ENCODE results near the gene PTRH2.

The PTRH2 gene

DNA sequence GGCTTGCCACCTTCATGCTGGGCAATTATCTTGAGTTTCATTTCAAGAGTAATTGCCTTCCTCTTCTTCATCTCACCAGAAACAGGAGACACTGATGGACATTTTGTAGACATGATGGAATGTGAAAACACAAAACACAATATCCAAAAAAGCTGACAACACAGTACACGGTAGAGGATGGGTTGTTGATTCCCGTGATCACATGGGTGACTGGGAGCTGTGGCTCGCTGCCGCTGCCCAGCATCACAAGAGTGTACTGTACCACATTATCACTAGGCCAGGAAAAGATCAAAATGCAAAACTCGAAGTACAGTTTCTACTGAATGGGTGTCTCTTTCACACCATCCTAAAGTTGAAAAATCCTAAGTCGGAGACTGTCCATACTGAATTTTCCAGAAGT, 7.4 kb downstream of the PTRH2 start:
- Histone ChIP-seq H3K9me2 (replicated peaks; ENCODE audit: insufficient read depth, low read length) (no peaks in the 10 kb centered on the region), H3K9me3 (replicated peaks; ENCODE audit: insufficient read depth, low read length) (no peaks in the 10 kb centered on the region), H3K4me1 (ENCODE audit: low read length) (peaks cover 12% of the 10 kb centered on the region; the same call in 1 of the 2 replicates), H3K4me2 (ENCODE audit: low read depth, low read length) (no peak overlapping the region), H3F3A (ENCODE audit: insufficient read depth, low read length) (0 out of 2 replicates have a peak, but pooled peaks cover 9% of the 10 kb centered on the region), H3K27me3 (replicated peaks; ENCODE audit: insufficient read depth, low read length) (no peaks in the 10 kb centered on the region), H2AFZ (ENCODE audit: low read length) (no peak overlapping the region), H3K4me3 (ENCODE audit: low read length) (no peak overlapping the region), H3K27ac (ENCODE audit: low read length) (no peak overlapping the region), H4K20me1 (ENCODE audit: insufficient read depth, low read length) (peaks cover 43% of the 10 kb centered on the region), H3K9ac (ENCODE audit: low read length) (no peak overlapping the region), H3K36me3 (replicated peaks; ENCODE audit: insufficient read depth, low read length) (peaks cover 19% of the 10 kb centered on the region; the same call in 1 of the 2 replicates), H3K79me2 (ENCODE audit: low read length) (peaks cover 100% of the 10 kb centered on the region)
- no peak for DNase-seq
- TF ChIP-seq EZH2 (optimal IDR thresholded peaks at IDR 0.05; ENCODE audit: low read depth, low read length) (no peak), EZH2phosphoT487 (IDR thresholded peaks at IDR 0.05; ENCODE audit: low read length) (no peak)
- TF ChIP-seq, protein P1, sequence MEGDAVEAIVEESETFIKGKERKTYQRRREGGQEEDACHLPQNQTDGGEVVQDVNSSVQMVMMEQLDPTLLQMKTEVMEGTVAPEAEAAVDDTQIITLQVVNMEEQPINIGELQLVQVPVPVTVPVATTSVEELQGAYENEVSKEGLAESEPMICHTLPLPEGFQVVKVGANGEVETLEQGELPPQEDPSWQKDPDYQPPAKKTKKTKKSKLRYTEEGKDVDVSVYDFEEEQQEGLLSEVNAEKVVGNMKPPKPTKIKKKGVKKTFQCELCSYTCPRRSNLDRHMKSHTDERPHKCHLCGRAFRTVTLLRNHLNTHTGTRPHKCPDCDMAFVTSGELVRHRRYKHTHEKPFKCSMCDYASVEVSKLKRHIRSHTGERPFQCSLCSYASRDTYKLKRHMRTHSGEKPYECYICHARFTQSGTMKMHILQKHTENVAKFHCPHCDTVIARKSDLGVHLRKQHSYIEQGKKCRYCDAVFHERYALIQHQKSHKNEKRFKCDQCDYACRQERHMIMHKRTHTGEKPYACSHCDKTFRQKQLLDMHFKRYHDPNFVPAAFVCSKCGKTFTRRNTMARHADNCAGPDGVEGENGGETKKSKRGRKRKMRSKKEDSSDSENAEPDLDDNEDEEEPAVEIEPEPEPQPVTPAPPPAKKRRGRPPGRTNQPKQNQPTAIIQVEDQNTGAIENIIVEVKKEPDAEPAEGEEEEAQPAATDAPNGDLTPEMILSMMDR (IDR thresholded peaks at IDR 0.05; ENCODE audit: low read length): no peak

DNA sequence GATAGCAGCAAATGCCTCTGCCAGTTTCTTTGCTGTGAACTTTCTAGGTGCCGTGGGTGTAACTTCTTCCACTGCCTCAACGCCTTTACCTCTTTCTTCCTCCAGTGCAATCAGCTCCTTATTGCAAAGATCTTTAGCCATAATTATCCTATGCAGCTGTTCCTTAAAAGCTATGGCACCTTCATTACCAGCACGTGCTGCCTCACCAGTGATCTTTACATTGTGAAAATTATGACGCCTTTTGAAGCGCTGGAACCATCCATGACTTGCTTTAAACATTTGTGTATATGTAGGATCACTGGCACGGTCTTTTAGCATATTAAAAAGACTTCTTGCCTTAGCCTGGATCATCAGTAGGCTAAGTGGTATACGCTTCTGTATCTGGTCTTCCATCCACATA, 8.0 kb downstream of the PTRH2 start:
- DNase-seq: no peak
- Histone ChIP-seq H3K4me3 (ENCODE audit: low read length) (no peak overlapping the region), H3K4me1 (ENCODE audit: low read length) (peaks cover 12% of the 10 kb centered on the region; the same call in 1 of the 2 replicates), H3K9me2 (replicated peaks; ENCODE audit: insufficient read depth, low read length) (no peaks in the 10 kb centered on the region), H3K9ac (ENCODE audit: low read length) (no peak overlapping the region), H4K20me1 (ENCODE audit: insufficient read depth, low read length) (peaks cover 43% of the 10 kb centered on the region), H3K79me2 (ENCODE audit: low read length) (peaks cover 100% of the 10 kb centered on the region), H3K9me3 (replicated peaks; ENCODE audit: insufficient read depth, low read length) (no peaks in the 10 kb centered on the region), H3K27ac (ENCODE audit: low read length) (no peak overlapping the region), H3K27me3 (replicated peaks; ENCODE audit: insufficient read depth, low read length) (no peaks in the 10 kb centered on the region), H3K36me3 (replicated peaks; ENCODE audit: insufficient read depth, low read length) (peaks cover 23% of the 10 kb centered on the region; the same call in 1 of the 2 replicates), H2AFZ (ENCODE audit: low read length) (no peak overlapping the region), H3K4me2 (ENCODE audit: low read depth, low read length) (no peak overlapping the region), H3F3A (ENCODE audit: insufficient read depth, low read length) (0 out of 2 replicates have a peak, but pooled peaks cover 6% of the 10 kb centered on the region)
- TF ChIP-seq EZH2 (optimal IDR thresholded peaks at IDR 0.05; ENCODE audit: low read depth, low read length) (no peak), EZH2phosphoT487 (IDR thresholded peaks at IDR 0.05; ENCODE audit: low read length) (no peak)
- TF ChIP-seq, protein P1 (IDR thresholded peaks at IDR 0.05; ENCODE audit: low read length): no peak

DNA sequence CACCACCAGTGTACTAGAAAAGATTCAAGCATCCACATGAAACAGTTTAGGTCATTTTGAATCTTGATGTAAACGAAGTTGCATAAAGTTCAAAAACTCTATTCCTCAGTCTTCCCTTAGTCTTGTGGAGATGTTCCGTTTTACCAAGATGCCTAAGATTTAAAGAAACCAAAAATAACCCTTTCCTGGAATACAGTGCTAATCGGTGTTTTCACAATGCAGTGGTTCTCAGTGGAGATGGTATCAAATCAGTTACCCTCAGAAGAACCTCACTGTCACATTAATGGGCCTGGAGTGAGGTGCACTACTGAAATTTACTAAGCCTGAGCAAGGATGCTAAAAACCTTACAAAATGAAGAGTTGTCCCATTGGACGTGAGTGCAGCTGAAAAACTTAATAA, 9.1 kb downstream of the PTRH2 start:
- peaks cover 41% of the 10 kb centered on the region for H4K20me1 ChIP-seq (ENCODE audit: insufficient read depth, low read length)
- no peak overlapping the region for H2AFZ ChIP-seq (ENCODE audit: low read length)
- no peak overlapping the region for H3K27ac ChIP-seq (ENCODE audit: low read length)
- peaks cover 98% of the 10 kb centered on the region for H3K79me2 ChIP-seq (ENCODE audit: low read length)
- H3K4me3 ChIP-seq (ENCODE audit: low read length): no peak overlapping the region
- H3K27me3 ChIP-seq (replicated peaks; ENCODE audit: insufficient read depth, low read length): no peaks in the 10 kb centered on the region
- no peaks in the 10 kb centered on the region for H3K9me3 ChIP-seq (replicated peaks; ENCODE audit: insufficient read depth, low read length)
- TF ChIP-seq EZH2phosphoT487 (IDR thresholded peaks at IDR 0.05; ENCODE audit: low read length): no peak
- no peak for TF ChIP-seq EZH2 (optimal IDR thresholded peaks at IDR 0.05; ENCODE audit: low read depth, low read length)
- TF ChIP-seq, protein P1 (IDR thresholded peaks at IDR 0.05; ENCODE audit: low read length): no peak
- H3K9ac ChIP-seq (ENCODE audit: low read length): no peak overlapping the region
- 0 out of 2 replicates have a peak, but pooled peaks cover 5% of the 10 kb centered on the region for H3F3A ChIP-seq (ENCODE audit: insufficient read depth, low read length)
- H3K9me2 ChIP-seq (replicated peaks; ENCODE audit: insufficient read depth, low read length): no peaks in the 10 kb centered on the region
- peaks cover 12% of the 10 kb centered on the region; the same call in 1 of the 2 replicates for H3K4me1 ChIP-seq (ENCODE audit: low read length)
- H3K4me2 ChIP-seq (ENCODE audit: low read depth, low read length): no peak overlapping the region
- no peak for DNase-seq
- peaks cover 31% of the 10 kb centered on the region; the same call in 1 of the 2 replicates for H3K36me3 ChIP-seq (replicated peaks; ENCODE audit: insufficient read depth, low read length)
